Activated CD4-positive, alpha-beta memory T cell treated with anti-CD3 and anti-CD28 coated beads, Interleukin-2, amount 10 ng/mL, durations not matched to agents 7 days and 5 days (primary cell): ENCODE measurements around the gene DHRS3. TPM values are rescaled to one million over a fixed set of nuclear protein-coding genes. Genes with fewer than 3 reads are reported as not detected.

Source experiments
- CTCF ChIA-PET: fragments of 350-600 bp; sonication (Branson Sonifier 250); formaldehyde crosslinking; loops from one replicate; lab custom pipeline; 2021; ENCODE audit warnings: antibody characterized with exemption, inconsistent platforms; lab: Charles Lee
- POLR2A ChIA-PET: fragments of 350-600 bp; sonication (Branson Sonifier 250); formaldehyde crosslinking; loops from one replicate; lab custom pipeline; 2021; ENCODE audit warnings: antibody characterized with exemption; lab: Charles Lee
- DNase-seq: peaks from one replicate; pipeline ENCODE4 v3.0.0-alpha.2; 2020
- H3K27ac Mint-ChIP-seq: one replicate; pipeline ENCODE4 v1.8.0; 2021; ENCODE audit warnings: mild to moderate bottlenecking, mixed read lengths
- H3K27me3 Mint-ChIP-seq: one replicate; pipeline ENCODE4 v1.8.0; 2021; ENCODE audit warnings: mixed read lengths
- H3K36me3 Mint-ChIP-seq: one replicate; pipeline ENCODE4 v1.8.0; 2021; ENCODE audit warnings: low read depth, mixed read lengths
- H3K4me1 Mint-ChIP-seq: one replicate; pipeline ENCODE4 v1.8.0; 2021; ENCODE audit warnings: mixed read lengths
- H3K4me3 Mint-ChIP-seq: one replicate; pipeline ENCODE4 v1.8.0; 2021; ENCODE audit warnings: mild to moderate bottlenecking, mixed read lengths
- H3K9me3 Mint-ChIP-seq: one replicate; pipeline ENCODE4 v1.8.0; 2021; ENCODE audit warnings: mixed read lengths
- total RNA-seq, 2 experiments: library from RNA; stranded (reverse); gene quantifications; one replicate each; pipeline ENCODE4 v1.2.3, GENCODE V29; 2021

DHRS3 gene
- total RNA-seq, 2 experiments from 2014 or later: 30.1 to 32.5 TPM

DNA sequence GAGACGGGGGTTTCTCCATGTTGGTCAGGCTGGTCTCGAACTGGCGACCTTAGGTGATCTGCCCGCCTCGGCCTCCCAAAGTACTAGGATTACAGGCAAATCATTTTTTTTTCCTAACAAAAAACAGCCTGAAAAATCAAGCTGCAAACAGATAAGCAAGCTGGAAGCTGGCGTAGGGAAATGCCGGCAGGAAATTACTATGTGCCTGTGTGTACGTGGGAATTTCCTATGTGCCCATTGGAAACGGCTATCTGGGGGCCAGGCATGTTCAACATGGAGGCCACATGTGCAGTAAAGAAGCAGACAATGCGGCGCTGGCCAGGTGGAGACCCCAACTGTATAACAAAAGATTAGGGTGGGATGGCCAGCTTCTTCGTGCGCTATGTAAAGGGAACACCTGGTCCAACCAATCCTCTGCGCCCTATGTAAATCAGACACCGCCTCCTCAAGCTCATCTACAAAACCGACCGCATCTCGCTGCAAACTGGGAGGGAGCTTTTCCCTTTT lies 16.7 kb upstream of the DHRS3 start:
- Mint-ChIP-seq H3K4me3 (no peak overlapping the region), H3K9me3 (peaks cover 5% of the 10 kb centered on the region), H3K36me3 (no peaks in the 10 kb centered on the region), H3K27ac (no peak overlapping the region), H3K4me1 (peaks cover 4% of the 10 kb centered on the region), H3K27me3 (peaks cover 8% of the 10 kb centered on the region)
- POLR2A ChIA-PET: no interaction called here
- CTCF ChIA-PET: interaction anchor here (3.9 kb wide), 1 partner anchor 24 kb away, joined by 13 read pairs; no protein-coding TSS in a partner anchor
- no peak for DNase-seq

DNA sequence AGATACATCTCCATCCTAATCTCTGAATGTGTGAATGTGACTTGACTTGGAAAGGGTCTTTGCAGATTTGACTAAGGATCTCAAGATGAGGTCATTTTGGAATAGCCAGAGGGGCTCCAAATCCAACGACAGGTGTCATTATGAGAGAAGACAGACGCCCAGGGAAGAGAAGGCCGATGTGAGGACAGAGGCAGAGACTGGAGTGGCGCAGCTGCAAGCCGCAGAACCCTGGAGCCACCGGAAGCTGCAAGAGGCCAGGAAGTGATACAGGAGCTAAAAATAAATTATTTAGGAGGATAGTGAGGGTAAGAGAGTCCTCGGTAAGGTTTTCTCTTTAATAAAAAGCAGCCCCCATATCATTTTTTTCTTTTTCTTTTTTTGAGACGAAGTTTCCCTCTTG lies 16.1 kb upstream of the DHRS3 start:
- Mint-ChIP-seq H3K36me3 (no peaks in the 10 kb centered on the region), H3K9me3 (peaks cover 2% of the 10 kb centered on the region), H3K27me3 (peaks cover 8% of the 10 kb centered on the region), H3K27ac (no peak overlapping the region), H3K4me3 (no peak overlapping the region), H3K4me1 (peaks cover 4% of the 10 kb centered on the region)
- ChIA-PET POLR2A (no interaction called here), CTCF (interaction anchor here (3.9 kb wide), 1 partner anchor 25 kb away, joined by 13 read pairs; no protein-coding TSS in a partner anchor)
- DNase-seq: no peak

DNA sequence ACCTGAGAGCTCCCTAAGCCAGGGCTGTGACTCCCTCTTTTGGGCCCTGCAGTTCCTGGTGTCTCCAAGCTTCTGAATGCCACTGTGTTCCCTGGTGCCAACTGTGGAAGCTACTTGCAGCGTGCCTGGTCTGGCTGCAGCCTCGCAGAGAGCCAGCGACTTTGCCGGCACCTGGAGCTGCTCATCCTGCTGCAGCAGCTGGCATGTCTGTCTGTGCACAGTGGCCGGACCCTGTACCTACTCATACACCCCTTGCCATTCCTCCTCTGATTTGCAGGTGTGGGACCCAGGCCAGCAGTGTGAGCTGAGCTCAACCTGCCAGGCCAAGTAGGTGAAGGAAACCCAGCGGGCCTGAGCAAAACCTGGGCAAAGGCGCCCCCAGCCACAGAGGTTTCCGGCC lies 13.6 kb upstream of the DHRS3 start:
- peaks cover 6% of the 10 kb centered on the region for H3K4me1 Mint-ChIP-seq
- POLR2A ChIA-PET: interaction anchor here (1.4 kb wide), 1 partner anchor 13 kb away, joined by 4 read pairs; no protein-coding TSS in a partner anchor
- CTCF ChIA-PET: interaction anchor here (2.0 to 3.9 kb wide), 2 partner anchors 11 to 27 kb away, joined by 8 to 13 read pairs; no protein-coding TSS in a partner anchor
- no peak overlapping the region for H3K4me3 Mint-ChIP-seq
- no peak for DNase-seq
- H3K27me3 Mint-ChIP-seq: peaks cover 8% of the 10 kb centered on the region
- H3K27ac Mint-ChIP-seq: no peak overlapping the region
- no peaks in the 10 kb centered on the region for H3K9me3 Mint-ChIP-seq
- H3K36me3 Mint-ChIP-seq: no peaks in the 10 kb centered on the region

DNA sequence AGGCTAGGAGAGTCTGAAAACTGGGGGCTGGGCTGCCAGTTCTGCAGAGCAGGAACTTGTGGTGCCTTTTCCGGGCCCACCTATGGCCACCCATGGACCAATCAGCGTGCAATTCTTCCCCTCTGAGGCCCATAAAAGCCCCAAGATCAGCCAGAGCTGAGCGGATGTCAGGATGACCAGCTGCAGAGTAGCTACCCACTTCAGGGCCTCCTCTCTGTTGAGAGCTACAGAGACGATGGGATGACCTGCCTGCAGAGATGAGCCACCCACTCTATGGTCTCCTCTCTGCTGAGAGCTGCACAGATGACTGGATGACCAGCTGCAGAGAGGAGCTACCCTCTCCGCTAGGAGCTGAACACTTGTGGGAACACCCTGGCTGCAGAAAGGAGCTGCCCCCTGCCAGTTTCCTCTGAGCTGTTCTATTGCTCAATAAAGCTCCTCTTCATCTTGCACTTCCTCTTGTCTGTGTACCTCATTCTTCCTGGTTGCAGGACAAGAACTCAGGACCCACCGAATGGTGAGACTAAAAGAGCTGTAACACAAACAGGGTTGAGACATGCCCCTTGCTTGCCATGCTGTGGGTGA lies 13.0 kb upstream of the DHRS3 start:
- ChIA-PET POLR2A (interaction anchor here (1.4 kb wide), 1 partner anchor 12 kb away, joined by 4 read pairs; no protein-coding TSS in a partner anchor), CTCF (interaction anchor here (1.9 to 3.9 kb wide), 3 partner anchors 10 to 28 kb away, joined by 7 to 13 read pairs (median 8); no protein-coding TSS in a partner anchor)
- Mint-ChIP-seq H3K9me3 (no peaks in the 10 kb centered on the region), H3K4me3 (no peak overlapping the region), H3K27ac (no peak overlapping the region), H3K36me3 (no peaks in the 10 kb centered on the region), H3K4me1 (peaks cover 6% of the 10 kb centered on the region), H3K27me3 (peaks cover 8% of the 10 kb centered on the region)
- no peak for DNase-seq

DNA sequence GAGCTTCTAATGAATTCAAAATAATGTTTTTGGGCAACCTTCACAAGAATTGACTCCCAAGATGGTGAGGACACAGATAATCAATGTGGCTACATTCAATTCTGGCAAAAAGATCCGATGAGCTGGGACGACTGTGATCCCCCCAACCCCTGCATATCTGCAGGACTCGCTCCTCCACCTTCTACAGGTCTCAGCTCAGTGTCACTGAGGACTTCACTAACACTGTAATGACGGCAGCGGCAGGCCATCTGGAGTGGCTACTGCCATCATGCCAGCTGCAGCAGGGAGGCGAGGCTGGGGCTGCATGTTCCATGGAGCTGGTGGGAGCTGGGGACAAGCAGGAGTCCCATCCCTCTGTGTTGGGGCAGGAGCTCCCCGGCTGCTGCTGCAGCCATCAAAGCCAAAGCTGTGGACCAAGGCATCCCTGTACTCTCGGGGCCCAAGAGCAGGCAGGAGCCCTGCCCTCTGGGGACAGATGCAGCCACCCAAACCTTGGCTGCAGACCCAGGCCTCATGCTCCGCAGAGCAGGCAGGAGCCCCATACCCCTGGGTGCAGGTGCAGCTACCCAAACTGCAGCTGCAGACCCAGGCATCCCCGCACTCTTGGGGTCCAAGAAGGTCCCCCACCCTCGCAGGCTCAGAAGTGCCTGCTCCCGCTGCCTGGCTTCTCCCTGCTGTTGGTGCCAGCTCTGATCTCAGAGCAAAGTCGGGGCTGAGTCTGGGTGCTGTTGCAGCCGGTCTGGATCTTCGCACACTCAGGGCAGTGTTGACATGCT lies 12.2 kb upstream of the DHRS3 start:
- ChIA-PET CTCF (interaction anchor here (1.4 to 2.0 kb wide), 3 partner anchors 9 to 29 kb away, joined by 5 to 8 read pairs (median 7); no protein-coding TSS in a partner anchor), POLR2A (interaction anchor here (1.4 kb wide), 1 partner anchor 11 kb away, joined by 4 read pairs; no protein-coding TSS in a partner anchor)
- Mint-ChIP-seq H3K36me3 (no peaks in the 10 kb centered on the region), H3K27me3 (peaks cover 8% of the 10 kb centered on the region), H3K4me3 (no peak overlapping the region), H3K27ac (no peak overlapping the region), H3K9me3 (no peaks in the 10 kb centered on the region), H3K4me1 (peaks cover 6% of the 10 kb centered on the region)
- no peak for DNase-seq

DNA sequence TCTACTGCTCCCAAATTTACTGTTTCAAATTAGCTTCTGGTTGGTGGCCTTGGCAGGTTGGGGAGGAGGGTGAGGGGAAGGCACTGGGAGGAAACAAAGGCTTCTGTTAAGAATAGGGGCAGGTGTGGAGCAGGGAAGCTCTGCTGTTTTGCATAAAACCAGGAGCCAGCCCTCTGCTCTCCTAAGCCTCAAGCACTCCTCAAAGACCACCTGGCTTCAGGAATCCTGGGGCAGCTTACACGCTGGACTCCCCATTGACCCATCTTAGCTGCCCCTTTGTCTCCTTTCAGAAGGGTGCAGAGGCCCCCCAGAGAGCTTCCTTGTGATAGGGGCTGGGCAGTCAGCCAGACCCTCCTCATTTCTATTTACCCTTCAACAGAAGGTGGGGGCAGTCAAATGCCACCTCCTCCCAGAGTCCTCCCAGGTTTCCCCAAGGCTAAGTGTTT lies 11.5 kb upstream of the DHRS3 start:
- Mint-ChIP-seq H3K4me1 (peaks cover 6% of the 10 kb centered on the region), H3K36me3 (no peaks in the 10 kb centered on the region), H3K27ac (no peak overlapping the region), H3K27me3 (peaks cover 8% of the 10 kb centered on the region), H3K4me3 (no peak overlapping the region), H3K9me3 (no peaks in the 10 kb centered on the region)
- ChIA-PET CTCF (interaction anchor here (1.4 to 1.9 kb wide), 2 partner anchors 10 to 29 kb away, joined by 5 to 7 read pairs; no protein-coding TSS in a partner anchor), POLR2A (no interaction called here)
- DNase-seq: no peak

DNA sequence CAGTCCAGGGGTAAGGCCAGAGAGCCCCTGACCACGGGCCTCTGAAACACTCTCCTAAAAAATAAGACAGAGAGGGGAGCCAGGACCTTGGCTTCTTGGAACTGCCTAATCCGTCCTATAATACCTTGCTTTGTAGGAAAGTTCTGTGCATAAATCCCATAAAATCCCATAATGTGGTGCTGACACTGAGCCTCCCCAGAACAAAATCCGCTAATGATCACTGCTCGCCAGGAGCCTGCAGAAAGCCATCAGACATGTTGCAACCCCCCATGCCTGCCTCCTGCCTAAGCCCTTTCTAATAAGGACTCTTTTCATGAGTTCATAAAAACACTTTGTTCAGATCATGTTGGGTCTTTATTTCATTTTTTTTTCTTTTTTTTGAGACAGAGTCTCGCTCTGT lies 9.3 kb upstream of the DHRS3 start:
- no peak for DNase-seq

DNA sequence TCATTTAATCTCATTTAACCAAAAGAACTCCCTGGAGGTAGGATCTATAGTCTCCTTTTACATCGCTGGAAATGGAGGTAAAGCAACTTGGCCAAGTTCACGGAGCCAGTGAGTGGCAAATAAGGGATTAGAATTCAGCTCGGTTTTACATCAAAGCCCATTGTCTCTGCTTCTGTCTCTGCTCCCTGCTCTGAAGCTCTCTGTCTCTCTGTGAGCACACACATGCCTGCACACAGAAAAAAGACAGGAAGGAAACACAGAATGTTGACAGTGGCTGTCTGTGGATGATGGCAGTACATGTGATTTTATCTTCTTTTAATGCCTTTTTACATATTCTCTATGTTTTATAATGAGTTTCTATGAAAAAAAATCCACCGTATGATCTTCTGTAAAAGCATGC lies 8.9 kb upstream of the DHRS3 start:
- CTCF ChIA-PET: no interaction called here
- no peak for DNase-seq

More for the DNA sequence above, 9.3 kb upstream of the DHRS3 start:
- H3K4me1 Mint-ChIP-seq: peaks cover 2% of the 10 kb centered on the region
- H3K27ac Mint-ChIP-seq: no peak overlapping the region
- CTCF ChIA-PET: no interaction called here
- peaks cover 6% of the 10 kb centered on the region for H3K27me3 Mint-ChIP-seq
- POLR2A ChIA-PET: no interaction called here
- H3K9me3 Mint-ChIP-seq: no peaks in the 10 kb centered on the region
- no peaks in the 10 kb centered on the region for H3K36me3 Mint-ChIP-seq
- no peak overlapping the region for H3K4me3 Mint-ChIP-seq

DNA sequence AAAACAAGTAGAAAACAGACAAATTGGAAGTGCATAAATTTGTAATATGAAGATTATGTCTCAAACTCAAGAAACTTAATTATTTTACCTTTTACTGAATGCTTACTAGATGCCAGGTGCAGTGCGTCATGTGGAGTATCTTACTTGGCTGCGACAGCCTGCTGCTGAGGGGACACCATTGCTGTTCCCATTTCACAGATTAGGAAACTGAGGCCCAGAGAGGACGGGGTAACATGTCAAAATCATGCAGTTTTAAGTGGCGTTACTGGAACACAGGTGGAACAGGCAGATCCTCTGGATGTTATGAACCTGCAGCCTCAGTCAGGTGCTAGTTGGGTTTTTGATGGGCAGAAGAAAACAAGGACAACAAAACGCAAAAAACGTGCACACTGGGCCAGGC lies 7.3 kb upstream of the DHRS3 start:
- no peak for DNase-seq
- no peak overlapping the region for H3K4me3 Mint-ChIP-seq

More for the DNA sequence above, 8.9 kb upstream of the DHRS3 start:
- Mint-ChIP-seq H3K36me3 (no peaks in the 10 kb centered on the region), H3K4me1 (peaks cover 4% of the 10 kb centered on the region), H3K9me3 (no peaks in the 10 kb centered on the region), H3K4me3 (no peak overlapping the region), H3K27ac (no peak overlapping the region), H3K27me3 (peaks cover 2% of the 10 kb centered on the region)
- POLR2A ChIA-PET: no interaction called here

DNA sequence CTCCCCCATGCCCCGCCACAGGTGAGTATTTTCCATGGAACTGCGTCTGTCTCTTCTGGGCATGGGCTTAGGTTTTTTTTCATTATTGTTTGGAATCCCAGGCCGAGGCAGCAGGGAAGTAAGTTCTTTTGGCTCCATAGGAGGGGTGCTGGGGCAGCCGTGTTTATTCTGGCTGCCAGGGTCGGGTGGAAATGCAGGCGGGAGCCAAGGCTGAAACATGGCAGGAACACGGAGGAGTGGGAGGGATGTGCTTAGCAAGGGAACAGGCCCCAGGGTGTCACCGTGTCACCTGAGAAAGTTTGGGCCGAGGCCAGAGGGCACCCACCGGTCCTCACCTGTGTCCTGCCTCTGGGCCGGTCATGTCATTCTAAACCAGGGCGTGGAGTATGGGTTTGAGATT lies 4.5 kb upstream of the DHRS3 start:
- Mint-ChIP-seq H3K27me3 (peaks cover 2% of the 10 kb centered on the region), H3K4me1 (peaks cover 40% of the 10 kb centered on the region), H3K27ac (no peak overlapping the region), H3K4me3 (no peak overlapping the region), H3K9me3 (no peaks in the 10 kb centered on the region), H3K36me3 (no peaks in the 10 kb centered on the region)
- ChIA-PET CTCF (interaction anchor here (1.3 to 5.8 kb wide), 3 partner anchors 36 to 344 kb away, joined by 3 to 77 read pairs (median 21); no protein-coding TSS in a partner anchor), POLR2A (interaction anchor here (1.4 kb wide), 1 partner anchor 412 kb away, joined by 3 read pairs; no protein-coding TSS in a partner anchor)
- DNase-seq: no peak

More for the DNA sequence above, 7.3 kb upstream of the DHRS3 start:
- ChIA-PET POLR2A (no interaction called here), CTCF (no interaction called here)
- no peaks in the 10 kb centered on the region for H3K9me3 Mint-ChIP-seq
- H3K27me3 Mint-ChIP-seq: peaks cover 2% of the 10 kb centered on the region
- peaks cover 16% of the 10 kb centered on the region for H3K4me1 Mint-ChIP-seq
- H3K27ac Mint-ChIP-seq: no peak overlapping the region
- no peaks in the 10 kb centered on the region for H3K36me3 Mint-ChIP-seq

DNA sequence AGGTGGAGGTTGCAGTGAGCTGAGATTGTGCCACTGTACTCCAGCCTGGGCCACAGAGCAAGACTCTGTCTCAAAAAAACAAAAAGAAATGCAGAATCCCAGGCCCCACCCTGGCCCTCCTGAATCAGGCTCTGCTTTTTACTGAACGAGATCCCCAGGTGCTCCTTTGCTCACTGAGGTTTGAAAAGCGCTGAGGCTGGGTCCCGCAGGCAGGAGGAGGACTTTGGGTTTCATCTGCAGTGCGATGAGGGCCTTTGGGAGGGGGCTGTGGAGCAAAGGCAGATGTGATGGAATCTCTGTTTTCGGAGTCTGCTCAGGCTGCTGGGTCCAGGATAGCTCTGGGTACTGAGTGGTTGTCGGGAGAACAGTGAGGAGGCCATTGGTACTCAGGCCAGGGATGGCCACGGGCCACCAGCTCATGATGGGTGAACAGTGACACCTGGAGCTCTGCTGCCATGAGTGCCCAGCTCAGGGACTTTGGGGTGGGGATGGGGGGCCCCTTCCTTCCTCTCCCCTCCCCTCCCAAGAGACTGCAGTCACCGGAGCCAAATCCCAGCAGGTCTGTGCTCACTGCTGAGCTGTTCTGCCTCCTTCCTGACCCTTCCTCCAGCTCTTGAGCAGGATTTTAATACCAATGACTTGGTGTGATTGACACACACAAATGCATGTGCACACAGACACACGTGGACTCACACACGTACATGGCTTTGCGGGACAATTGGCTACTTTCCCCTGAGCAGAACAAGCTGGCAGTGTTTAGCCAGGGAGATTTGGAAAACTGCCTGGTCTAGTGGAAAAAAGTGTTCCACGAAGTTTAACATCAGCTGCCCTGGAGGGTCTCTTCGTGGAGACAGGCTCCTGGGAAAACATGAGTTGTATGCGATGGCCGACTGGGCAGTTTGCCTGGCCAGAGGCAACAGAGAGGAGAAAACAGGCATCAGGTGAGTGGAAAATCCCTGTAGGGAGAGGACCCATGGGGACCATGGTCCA lies 3.6 kb upstream of the DHRS3 start:
- Mint-ChIP-seq H3K4me1 (peaks cover 42% of the 10 kb centered on the region), H3K9me3 (no peaks in the 10 kb centered on the region), H3K4me3 (no peak overlapping the region), H3K36me3 (peaks cover 2% of the 10 kb centered on the region), H3K27me3 (peaks cover 4% of the 10 kb centered on the region), H3K27ac (no peak overlapping the region)
- no peak for DNase-seq
- CTCF ChIA-PET: interaction anchor here (1.3 to 5.8 kb wide), 5 partner anchors 10 to 346 kb away, joined by 3 to 77 read pairs (median 11); no protein-coding TSS in a partner anchor
- POLR2A ChIA-PET: interaction anchor here (1.4 to 5.8 kb wide), 3 partner anchors 9 to 412 kb away, joined by 3 to 38 read pairs (median 4); no protein-coding TSS in a partner anchor
